ENCODE results near the gene PRR22. TPM values are rescaled to one million over a fixed set of nuclear protein-coding genes. Genes with fewer than 3 reads are reported as not detected.
"Not testable (repeated sequence)": the region's sequence is repeated elsewhere in the genome, so short reads cannot be mapped to it uniquely, and the experiment has no call there.

The PRR22 gene
- polyA plus RNA-seq, 1 experiment, result 0.16 TPM

GRCh38 chr19:5743630-5744029 lies 40.9 kb downstream of the PRR22 start:
- TF ChIP-seq CTCF (IDR thresholded peaks at IDR 0.05; ENCODE audit: low read depth, low read length), result no peak
- H3K4me3 ChIP-seq (ENCODE audit: low read depth, low read length), result no peak overlapping the region
- peaks cover 4% of the 10 kb centered on the region for H3K27me3 ChIP-seq (ENCODE audit: control insufficient read depth, insufficient read depth, low read length)
- ChIA-PET CTCF (interaction anchor here (0.6 kb wide), 1 partner anchor 30 kb away, joined by 3 read pairs; no protein-coding TSS in a partner anchor), POLR2A (interaction anchor here (0.5 to 0.6 kb wide), 2 partner anchors 11 to 41 kb away, joined by 3 to 4 read pairs; no protein-coding TSS in a partner anchor)
- H3K27ac ChIP-seq (ENCODE audit: low read depth, low read length), result no peak overlapping the region
- DNase-seq (ENCODE audit: low read depth, low spot score), result no peak
- H3K9me3 ChIP-seq (ENCODE audit: control insufficient read depth, insufficient read depth, low read length), result no peaks in the 10 kb centered on the region

GRCh38 chr19:5742051-5742450 lies 42.5 kb downstream of the PRR22 start:
- ChIA-PET CTCF (no interaction called here), POLR2A (no interaction called here)
- no peak for TF ChIP-seq CTCF (IDR thresholded peaks at IDR 0.05; ENCODE audit: low read depth, low read length)
- no peak for DNase-seq (ENCODE audit: low read depth, low spot score)
- H3K4me3 ChIP-seq (ENCODE audit: low read depth, low read length), result no peak overlapping the region
- H3K9me3 ChIP-seq (ENCODE audit: control insufficient read depth, insufficient read depth, low read length), result no peaks in the 10 kb centered on the region
- H3K27ac ChIP-seq (ENCODE audit: low read depth, low read length), result no peak overlapping the region
- peaks cover 4% of the 10 kb centered on the region for H3K27me3 ChIP-seq (ENCODE audit: control insufficient read depth, insufficient read depth, low read length)

- CTCF ChIA-PET, result interaction anchor here (0.6 to 1.1 kb wide), 2 partner anchors 18 to 690 kb away, joined by 3 read pairs; partner anchors contain the start of gene CATSPERD
- no peak for TF ChIP-seq CTCF (IDR thresholded peaks at IDR 0.05; ENCODE audit: low read depth, low read length)
- H3K9me3 ChIP-seq (ENCODE audit: control insufficient read depth, insufficient read depth, low read length), result no peaks in the 10 kb centered on the region
- H3K27ac ChIP-seq (ENCODE audit: low read depth, low read length), result no peak overlapping the region
- no peaks in the 10 kb centered on the region for H3K27me3 ChIP-seq (ENCODE audit: control insufficient read depth, insufficient read depth, low read length)
- no peak for DNase-seq (ENCODE audit: low read depth, low spot score)
- POLR2A ChIA-PET, result interaction anchor here (0.7 kb wide), 1 partner anchor 249 kb away, joined by 5 read pairs; no protein-coding TSS in a partner anchor
- no peak overlapping the region for H3K4me3 ChIP-seq (ENCODE audit: low read depth, low read length)
Measured at GRCh38 chr19:5738423-5738822, 46.1 kb downstream of the PRR22 start.

DNA sequence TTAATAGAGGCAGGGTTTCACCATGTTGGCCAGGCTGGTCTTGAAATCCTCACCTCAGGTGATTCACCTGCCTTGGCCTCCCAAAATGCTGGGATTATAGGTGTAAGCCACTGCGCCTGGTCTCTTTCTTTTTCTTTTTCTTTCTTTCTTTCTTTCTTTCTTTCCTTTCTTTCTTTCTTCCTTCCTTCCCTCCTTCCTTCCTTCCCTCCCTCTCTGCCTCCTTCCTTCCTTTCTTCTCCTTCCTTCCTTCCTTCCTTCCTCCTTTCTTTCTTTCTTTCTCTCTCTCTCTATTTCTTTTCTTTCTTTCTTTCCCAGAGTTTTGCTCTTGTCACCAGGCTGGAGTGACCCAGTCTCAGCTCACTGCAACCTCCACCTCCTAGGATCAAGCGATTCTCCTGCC lies 51.4 kb downstream of the PRR22 start:
- CTCF ChIA-PET; H3K4me3 ChIP-seq (ENCODE audit: low read depth, low read length); POLR2A ChIA-PET; H3K27ac ChIP-seq (ENCODE audit: low read depth, low read length); H3K9me3 ChIP-seq (ENCODE audit: control insufficient read depth, insufficient read depth, low read length); H3K27me3 ChIP-seq (ENCODE audit: control insufficient read depth, insufficient read depth, low read length); DNase-seq (ENCODE audit: low read depth, low spot score): not testable (repeated sequence)

Other genes starting within 250 kb of the PRR22 start
- 0.04 TPM in 1 of 2 replicates, not detected in the other for gene TINCR, start 216.8 kb downstream of the PRR22 start, polyA plus RNA-seq (2011; rRNA removed)
- gene SAFB2, start 162.0 kb downstream of the PRR22 start, polyA plus RNA-seq (2011; rRNA removed), result 17.4 and 24.4 TPM in 2 replicates
- gene SAFB, start 161.7 kb downstream of the PRR22 start, polyA plus RNA-seq (2011; rRNA removed), result 28.0 and 34.0 TPM in 2 replicates
- gene MICOS13, start 104.2 kb downstream of the PRR22 start, polyA plus RNA-seq (2011; rRNA removed), result 25.2 and 39.3 TPM in 2 replicates
- 4.9 and 7.0 TPM in 2 replicates for gene HSD11B1L, start 103.7 kb downstream of the PRR22 start, polyA plus RNA-seq (2011; rRNA removed)
- gene RPL36, start 94.5 kb downstream of the PRR22 start, polyA plus RNA-seq (2011; rRNA removed), result 478 and 743 TPM in 2 replicates
- 37.8 and 48.6 TPM in 2 replicates for gene LONP1, start 64.6 kb downstream of the PRR22 start, polyA plus RNA-seq (2011; rRNA removed)
- not detected in 2 replicates for gene CATSPERD, start 64.1 kb downstream of the PRR22 start, polyA plus RNA-seq (2011; rRNA removed)
- 7.8 and 8.0 TPM in 2 replicates for gene DUS3L, start 6.4 kb upstream of the PRR22 start, polyA plus RNA-seq (2011; rRNA removed)
- gene NRTN, start 20.3 kb upstream of the PRR22 start, polyA plus RNA-seq (2011; rRNA removed), result 0.24 and 0.53 TPM in 2 replicates
- gene FUT6, start 55.0 kb upstream of the PRR22 start, polyA plus RNA-seq (2011; rRNA removed), result not detected in 2 replicates
- not detected in 2 replicates for gene FUT3, start 66.7 kb upstream of the PRR22 start, polyA plus RNA-seq (2011; rRNA removed)
- gene FUT5, start 85.8 kb upstream of the PRR22 start, polyA plus RNA-seq (2011; rRNA removed), result not detected in 2 replicates
- gene NDUFA11, start 119.0 kb upstream of the PRR22 start, polyA plus RNA-seq (2011; rRNA removed), result 168 and 272 TPM in 2 replicates
- gene VMAC, start 120.1 kb upstream of the PRR22 start, polyA plus RNA-seq (2011; rRNA removed), result 2.5 and 2.6 TPM in 2 replicates
- 2.7 and 2.8 TPM in 2 replicates for gene CAPS, start 129.5 kb upstream of the PRR22 start, polyA plus RNA-seq (2011; rRNA removed)
- 62.6 and 81.9 TPM in 2 replicates for gene RANBP3, start 193.4 kb upstream of the PRR22 start, polyA plus RNA-seq (2011; rRNA removed)